ENCODE measurements around the gene SLC30A7.
"Not testable (repeated sequence)": the region's sequence is repeated elsewhere in the genome, so short reads cannot be mapped to it uniquely, and the experiment has no call there.

The SLC30A7 gene

DNA sequence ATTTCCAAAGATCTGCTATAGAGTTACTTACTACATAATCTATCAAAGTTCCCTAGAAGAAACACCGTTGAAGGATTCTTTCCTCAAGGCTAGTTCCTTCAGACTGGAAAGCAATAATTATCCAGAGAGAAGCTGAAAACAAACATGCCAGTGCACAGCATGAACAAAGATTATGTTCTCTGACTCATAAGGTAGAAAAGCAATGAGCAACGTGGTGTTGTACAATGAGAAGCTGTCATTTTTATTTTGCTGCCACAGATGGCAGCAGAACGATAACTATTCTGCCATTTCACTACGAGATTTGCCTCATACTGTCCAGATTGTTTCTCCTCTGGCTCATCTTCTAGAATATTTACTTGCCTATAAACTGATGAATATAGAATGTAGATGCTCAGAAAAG lies 11.9 kb upstream of the SLC30A7 start:
- CTCF ChIA-PET, result interaction anchor here (1.0 to 1.1 kb wide), 2 partner anchors 15 to 350 kb away, joined by 3 to 5 read pairs; no protein-coding TSS in a partner anchor
- POLR2A ChIA-PET (ENCODE audit: low non-redundant PET), result interaction anchor here (1.4 kb wide), 1 partner anchor 11 kb away, joined by 3 read pairs; no protein-coding TSS in a partner anchor
- peak; percentile 64 for DNase-seq (ENCODE audit: low spot score)
- TF ChIP-seq, protein P1, sequence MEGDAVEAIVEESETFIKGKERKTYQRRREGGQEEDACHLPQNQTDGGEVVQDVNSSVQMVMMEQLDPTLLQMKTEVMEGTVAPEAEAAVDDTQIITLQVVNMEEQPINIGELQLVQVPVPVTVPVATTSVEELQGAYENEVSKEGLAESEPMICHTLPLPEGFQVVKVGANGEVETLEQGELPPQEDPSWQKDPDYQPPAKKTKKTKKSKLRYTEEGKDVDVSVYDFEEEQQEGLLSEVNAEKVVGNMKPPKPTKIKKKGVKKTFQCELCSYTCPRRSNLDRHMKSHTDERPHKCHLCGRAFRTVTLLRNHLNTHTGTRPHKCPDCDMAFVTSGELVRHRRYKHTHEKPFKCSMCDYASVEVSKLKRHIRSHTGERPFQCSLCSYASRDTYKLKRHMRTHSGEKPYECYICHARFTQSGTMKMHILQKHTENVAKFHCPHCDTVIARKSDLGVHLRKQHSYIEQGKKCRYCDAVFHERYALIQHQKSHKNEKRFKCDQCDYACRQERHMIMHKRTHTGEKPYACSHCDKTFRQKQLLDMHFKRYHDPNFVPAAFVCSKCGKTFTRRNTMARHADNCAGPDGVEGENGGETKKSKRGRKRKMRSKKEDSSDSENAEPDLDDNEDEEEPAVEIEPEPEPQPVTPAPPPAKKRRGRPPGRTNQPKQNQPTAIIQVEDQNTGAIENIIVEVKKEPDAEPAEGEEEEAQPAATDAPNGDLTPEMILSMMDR (conservative IDR thresholded peaks at IDR 0.05; ENCODE audit: low read depth), result no peak; the same call in 1 of the 2 replicates
- no peak overlapping the region for H3K27ac ChIP-seq

- H3K27ac ChIP-seq; POLR2A ChIA-PET (ENCODE audit: low non-redundant PET); CTCF ChIA-PET; DNase-seq (ENCODE audit: low spot score): not testable (repeated sequence)
Measured at GRCh38 chr1:100889007-100889406, 6.9 kb upstream of the SLC30A7 start.

DNA sequence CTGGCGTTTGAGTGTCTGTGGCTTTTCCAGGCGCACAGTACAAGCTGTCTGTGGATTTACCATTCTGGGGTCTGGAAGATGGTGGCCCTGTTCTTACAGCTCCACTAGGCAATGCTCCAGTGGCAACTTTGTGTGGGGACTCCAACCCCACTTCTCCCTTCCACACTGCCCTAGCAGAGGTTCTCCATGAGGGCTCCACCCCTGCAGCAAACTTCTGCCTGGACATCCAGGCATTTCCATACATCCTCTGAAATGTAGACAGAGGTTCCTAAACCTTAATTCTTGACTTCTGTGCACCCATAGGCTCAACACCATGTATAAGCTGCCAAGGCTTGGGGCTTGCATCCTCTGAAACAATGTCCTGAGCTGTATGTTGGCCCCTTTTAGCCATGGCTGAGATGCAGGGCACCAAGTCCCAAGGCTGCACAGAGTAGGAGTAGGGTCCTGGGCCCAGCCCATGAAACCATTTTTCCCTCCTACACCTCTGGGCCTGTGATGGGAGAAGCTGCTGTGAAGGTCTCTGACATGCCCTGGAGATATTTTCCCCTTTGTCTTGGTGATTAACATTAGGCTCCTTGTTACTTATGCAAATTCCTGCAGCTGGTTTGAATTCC lies 5.9 kb upstream of the SLC30A7 start:
- H3K27ac ChIP-seq; DNase-seq (ENCODE audit: low spot score); POLR2A ChIA-PET (ENCODE audit: low non-redundant PET): not testable (repeated sequence)
- CTCF ChIA-PET, result interaction anchor here (0.5 kb wide), 1 partner anchor 344 kb away, joined by 3 read pairs; no protein-coding TSS in a partner anchor

DNA sequence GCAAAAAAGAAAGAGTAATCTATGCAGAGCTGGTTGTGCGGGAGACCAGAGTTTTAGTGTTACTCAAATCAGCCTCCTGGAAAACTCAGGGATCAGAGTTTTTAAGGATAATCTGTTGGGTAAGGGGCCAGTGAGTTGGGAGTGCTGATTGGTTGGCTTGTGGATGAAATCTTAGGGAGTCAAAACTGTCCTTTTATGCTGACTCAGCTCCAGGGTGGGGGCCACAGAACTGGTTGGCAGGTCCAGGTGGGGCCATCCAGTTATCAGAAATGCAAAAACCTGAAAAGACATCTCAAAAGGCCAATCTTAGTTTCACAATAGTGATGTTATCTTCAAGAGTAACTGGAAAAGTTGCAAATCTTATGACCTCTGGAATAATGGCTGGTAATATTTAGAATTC lies 4.5 kb upstream of the SLC30A7 start:
- H3K27ac ChIP-seq, result no peak overlapping the region
- ChIA-PET POLR2A (ENCODE audit: low non-redundant PET) (no interaction called here), CTCF (no interaction called here)
- TF ChIP-seq, protein P1 (conservative IDR thresholded peaks at IDR 0.05; ENCODE audit: low read depth), result no peak
- no peak for DNase-seq (ENCODE audit: low spot score)

DNA sequence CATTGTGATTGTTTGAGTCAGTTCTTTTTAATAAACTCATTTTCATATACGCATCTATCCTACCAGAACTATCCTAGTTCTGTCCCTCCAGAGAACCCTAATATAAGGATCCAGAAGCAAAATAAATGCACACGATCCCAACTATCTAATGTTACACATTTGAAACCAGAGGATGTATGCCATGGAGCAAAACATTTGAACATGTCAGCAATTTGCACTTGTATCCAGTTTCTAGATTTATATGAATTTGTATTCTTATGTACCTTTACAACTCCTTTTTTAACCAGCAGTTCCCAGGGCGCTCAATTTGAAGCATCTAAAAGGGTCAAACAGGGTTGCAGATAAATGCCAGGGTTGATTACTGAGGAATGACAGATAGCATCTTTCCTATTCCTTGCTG lies 3.3 kb upstream of the SLC30A7 start:
- ChIA-PET POLR2A (ENCODE audit: low non-redundant PET) (no interaction called here), CTCF (no interaction called here)
- TF ChIP-seq, protein P1 (conservative IDR thresholded peaks at IDR 0.05; ENCODE audit: low read depth), result no peak
- no peak for DNase-seq (ENCODE audit: low spot score)
- H3K27ac ChIP-seq, result no peak overlapping the region

DNA sequence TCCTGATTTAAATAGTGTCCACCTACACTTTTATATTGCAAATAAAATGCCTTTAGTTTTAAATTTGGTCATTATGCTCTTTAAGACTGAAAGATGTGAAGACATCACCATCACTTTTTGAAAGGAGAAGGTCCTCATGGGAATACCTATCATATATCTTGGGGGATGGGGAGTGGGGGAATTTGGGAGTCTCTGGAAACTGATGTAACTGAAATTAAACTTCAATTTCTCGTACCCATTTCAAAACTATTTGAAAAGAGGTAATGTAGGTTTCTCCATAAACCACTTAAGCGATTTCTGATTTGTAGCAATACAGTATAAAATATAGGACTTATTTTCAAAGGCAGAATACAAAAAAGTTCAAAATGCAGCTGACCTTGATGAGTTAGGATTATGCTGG lies 2.2 kb upstream of the SLC30A7 start:
- TF ChIP-seq, protein P1 (conservative IDR thresholded peaks at IDR 0.05; ENCODE audit: low read depth), result no peak
- POLR2A ChIA-PET (ENCODE audit: low non-redundant PET), result no interaction called here
- DNase-seq (ENCODE audit: low spot score), result no peak
- no peak overlapping the region for H3K27ac ChIP-seq
- CTCF ChIA-PET, result no interaction called here

GRCh38 chr1:100894603-100895539 lies 1.0 kb upstream of the SLC30A7 start, which contains the start of gene EXTL2:
Gene EXTL2, minus strand, starts transcription at chr1:100894842. Its CDS starts 6,085 bp downstream, at chr1:100888757.
- CTCF ChIA-PET, result interaction anchor here (0.5 kb wide), 1 partner anchor 10 kb away, joined by 4 read pairs; no protein-coding TSS in a partner anchor
- POLR2A ChIA-PET (ENCODE audit: low non-redundant PET), result interaction anchor here (0.6 to 1.1 kb wide), 3 partner anchors 11 to 1045 kb away, joined by 3 read pairs; partner anchors contain the start of gene AGL
- TF ChIP-seq, protein P1 (conservative IDR thresholded peaks at IDR 0.05; ENCODE audit: low read depth), result no peak
- DNase-seq (ENCODE audit: low spot score), result peak; percentile 72
- peak within 1 kb of the TSS; percentile 93 for H3K27ac ChIP-seq

Data from RWPE1 (cell line).